Esophagus muscularis mucosa (tissue), 4 donors: Measurements from ENCODE around the gene RBM20. TPM values are rescaled to one million over a fixed set of nuclear protein-coding genes. Genes with fewer than 3 reads are reported as not detected.

ENCODE experiments used
- DNase-seq: peaks from one replicate; pipeline ENCODE4 v3.0.0-alpha.2; 2017; ENCODE audit errors: extremely low spot score
- H3K27ac ChIP-seq, 4 donors: fragments of 200-600 bp; sonication (generic); replicated peaks in 1 of 4; 1 replicate in 3 of 4; 2 replicates in 1 of 4; pipeline ENCODE4 v1.5.1; 2016 to 2019; ENCODE audit warnings: mild to moderate bottlenecking in 1 of 4
- H3K27me3 ChIP-seq, 4 donors: fragments of 200-600 bp; sonication (generic); one replicate each; pipeline versions ENCODE4 v1.5.1 to v1.6.0; 2016 to 2019
- H3K36me3 ChIP-seq, 4 donors: fragments of 200-600 bp; sonication (generic); one replicate each; pipeline ENCODE4 v1.5.1; 2016 to 2019
- H3K4me1 ChIP-seq, 4 donors: fragments of 200-600 bp; sonication (generic); one replicate each; pipeline ENCODE4 v1.5.1; 2016 to 2019
- H3K4me3 ChIP-seq, 4 donors: fragments of 200-600 bp; sonication (generic); 1 replicate in 2 of 4; 2 replicates in 2 of 4; pipeline ENCODE4 v1.5.1; 2016 to 2019; ENCODE audit warnings: mild to moderate bottlenecking in 4 of 4, moderate library complexity in 1 of 4
- H3K9me3 ChIP-seq, 4 donors: fragments of 200-600 bp; sonication (generic); 1 replicate in 3 of 4; 2 replicates in 1 of 4; pipeline ENCODE4 v1.5.1; 2016 to 2019
- EP300 ChIP-seq: sonication (generic); formaldehyde crosslinking; IDR thresholded peaks from one replicate; pipeline ENCODE4 v1.6.1; 2017; ENCODE audit warnings: antibody characterized with exemption
- POLR2A ChIP-seq: fragments of 450-650 bp; IDR thresholded peaks from one replicate; pipeline ENCODE4 v1.6.1; 2017; ENCODE audit warnings: antibody characterized with exemption, moderate library complexity, mild to moderate bottlenecking, low read depth
- POLR2AphosphoS5 ChIP-seq, 2 donors: sonication (generic); formaldehyde crosslinking; IDR thresholded peaks; one replicate each; pipeline ENCODE4 v1.6.1; 2017; ENCODE audit warnings: antibody characterized with exemption in 2 of 2
- WGBS: methylation state at CpG from one replicate; pipeline ENCODE4 v1.1.5; 2018; 5-methylcytosine and 5-hydroxymethylcytosine counted together
- intact Hi-C: fragments of 100-400 bp; cut with DNase I; formaldehyde crosslinking; loops from one replicate; pipeline ENCODE4 v1.15.1; 2023
- total RNA-seq, 4 donors: library from RNA; depleted of rRNA; stranded (reverse); fragments of >200 nt; gene quantifications; one replicate each; pipeline versions ENCODE4 v1.1.0 to v1.2.1, GENCODE V29; 2016
- TF ChIP-seq, protein P1 (sequence below), 3 experiments: fragments of 200-600 bp in 2 of 3; fragments of 450-650 bp in 1 of 3; sonication (generic) in 2 of 3; IDR thresholded peaks; one replicate each; pipeline ENCODE4 v1.5.1; 2017 to 2019; ENCODE audit warnings: antibody characterized with exemption in 3 of 3, mild to moderate bottlenecking in 2 of 3, moderate library complexity in 1 of 3

RBM20 gene
- total RNA-seq, 4 donors from 2014 or later: 5.3 to 7.7 (median 5.8) TPM

DNA sequence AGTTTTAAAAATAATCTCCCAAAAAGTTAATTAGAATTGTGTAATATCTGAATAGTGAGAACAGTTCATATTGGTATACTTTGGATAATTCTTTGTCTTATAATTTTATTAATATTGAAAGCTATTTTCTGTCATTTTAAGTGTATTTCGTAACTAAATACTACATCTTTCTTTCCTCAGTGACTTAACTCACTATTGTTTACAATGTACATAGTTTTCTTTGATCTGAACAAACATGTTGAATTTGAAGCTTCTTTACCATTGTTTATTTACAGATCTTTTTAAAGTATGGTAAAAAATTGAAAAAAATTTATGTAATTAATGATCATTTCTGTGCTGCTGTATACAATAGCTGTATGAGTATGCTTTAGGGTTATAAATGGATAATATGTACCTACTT is 232.7 kb downstream of the RBM20 start:
- H3K27me3 ChIP-seq: no peaks in the 10 kb centered on the region
- H3K36me3 ChIP-seq: peaks cover 0 to 29% (median 13%) of the 10 kb centered on the region in 4 donors
- no peak overlapping the region for H3K27ac ChIP-seq
- WGBS: 87% methylated on average over 1 of the region's 1 CpG
- peaks cover 11 to 71% (median 69%) of the 10 kb centered on the region in 4 donors for H3K4me1 ChIP-seq
- TF ChIP-seq POLR2AphosphoS5 (IDR thresholded peaks at IDR 0.05): no peak
- no peak for TF ChIP-seq EP300
- no peak for TF ChIP-seq POLR2A
- TF ChIP-seq, protein P1, sequence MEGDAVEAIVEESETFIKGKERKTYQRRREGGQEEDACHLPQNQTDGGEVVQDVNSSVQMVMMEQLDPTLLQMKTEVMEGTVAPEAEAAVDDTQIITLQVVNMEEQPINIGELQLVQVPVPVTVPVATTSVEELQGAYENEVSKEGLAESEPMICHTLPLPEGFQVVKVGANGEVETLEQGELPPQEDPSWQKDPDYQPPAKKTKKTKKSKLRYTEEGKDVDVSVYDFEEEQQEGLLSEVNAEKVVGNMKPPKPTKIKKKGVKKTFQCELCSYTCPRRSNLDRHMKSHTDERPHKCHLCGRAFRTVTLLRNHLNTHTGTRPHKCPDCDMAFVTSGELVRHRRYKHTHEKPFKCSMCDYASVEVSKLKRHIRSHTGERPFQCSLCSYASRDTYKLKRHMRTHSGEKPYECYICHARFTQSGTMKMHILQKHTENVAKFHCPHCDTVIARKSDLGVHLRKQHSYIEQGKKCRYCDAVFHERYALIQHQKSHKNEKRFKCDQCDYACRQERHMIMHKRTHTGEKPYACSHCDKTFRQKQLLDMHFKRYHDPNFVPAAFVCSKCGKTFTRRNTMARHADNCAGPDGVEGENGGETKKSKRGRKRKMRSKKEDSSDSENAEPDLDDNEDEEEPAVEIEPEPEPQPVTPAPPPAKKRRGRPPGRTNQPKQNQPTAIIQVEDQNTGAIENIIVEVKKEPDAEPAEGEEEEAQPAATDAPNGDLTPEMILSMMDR (IDR thresholded peaks at IDR 0.05): no peak
- H3K4me3 ChIP-seq: no peak overlapping the region
- intact Hi-C loops: no loop called here
- no peak for DNase-seq
- no peaks in the 10 kb centered on the region for H3K9me3 ChIP-seq

DNA sequence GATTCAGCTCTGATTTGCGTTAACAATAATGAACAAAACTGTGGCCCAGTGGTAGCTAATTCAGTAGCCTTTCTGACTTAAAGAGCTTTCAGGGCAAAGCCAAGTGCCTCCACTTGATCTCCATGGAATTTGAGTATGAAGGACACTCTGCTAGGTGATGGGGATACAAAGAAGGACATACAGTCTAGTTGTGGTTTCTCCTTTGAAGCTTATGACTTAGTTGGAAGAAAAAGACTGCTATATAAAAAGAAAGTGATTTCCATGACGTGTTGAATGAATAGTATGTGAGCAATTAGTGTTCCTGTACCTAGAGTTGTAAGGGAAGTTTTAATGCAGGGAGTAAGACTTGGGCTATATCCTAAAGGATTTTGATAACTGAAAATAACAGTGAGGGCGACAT is 235.9 kb downstream of the RBM20 start:
- Histone ChIP-seq H3K27me3 (no peaks in the 10 kb centered on the region), H3K9me3 (no peaks in the 10 kb centered on the region), H3K4me3 (no peak overlapping the region), H3K4me1 (peaks cover 2 to 82% (median 66%) of the 10 kb centered on the region in 4 donors), H3K36me3 (peaks cover 0 to 51% (median 25%) of the 10 kb centered on the region in 4 donors), H3K27ac (peak overlapping the region; percentile 15 to 32 (median 20))
- DNase-seq: no peak
- TF ChIP-seq EP300: no peak
- TF ChIP-seq, protein P1 (IDR thresholded peaks at IDR 0.05): no peak
- no peak for TF ChIP-seq POLR2AphosphoS5 (IDR thresholded peaks at IDR 0.05)
- TF ChIP-seq POLR2A: no peak
- intact Hi-C loops: no loop called here
- WGBS: 79% methylated on average over 3 of the region's 3 CpGs

- peaks cover 2 to 77% (median 61%) of the 10 kb centered on the region in 4 donors for H3K4me1 ChIP-seq
- no peaks in the 10 kb centered on the region for H3K9me3 ChIP-seq
- no peak for DNase-seq
- intact Hi-C loops: no loop called here
- H3K27me3 ChIP-seq: no peaks in the 10 kb centered on the region
- H3K36me3 ChIP-seq: peaks cover 0 to 61% (median 29%) of the 10 kb centered on the region in 4 donors
- TF ChIP-seq, protein P1 (IDR thresholded peaks at IDR 0.05): no peak
- no peak for TF ChIP-seq POLR2A
- TF ChIP-seq EP300: no peak
- no peak for TF ChIP-seq POLR2AphosphoS5 (IDR thresholded peaks at IDR 0.05)
- no peak overlapping the region for H3K4me3 ChIP-seq
- WGBS: 95% methylated on average over 9 of the region's 9 CpGs
- peak overlapping the region in 3 of 4 donors; percentile 16 to 49 (median 24) for H3K27ac ChIP-seq
These were observed 237.1 kb downstream of the RBM20 start for GRCh38 chr10:110881247-110881646.

GRCh38 chr10:110881905-110882304 is 237.8 kb downstream of the RBM20 start:
- Histone ChIP-seq H3K27ac (peak overlapping the region in 3 of 4 donors; percentile 16 to 49 (median 24)), H3K27me3 (no peaks in the 10 kb centered on the region), H3K4me3 (no peak overlapping the region), H3K36me3 (peaks cover 0 to 64% (median 28%) of the 10 kb centered on the region in 4 donors), H3K9me3 (no peaks in the 10 kb centered on the region), H3K4me1 (peaks cover 2 to 77% (median 63%) of the 10 kb centered on the region in 4 donors)
- TF ChIP-seq EP300 (no peak), POLR2AphosphoS5 (IDR thresholded peaks at IDR 0.05) (no peak), POLR2A (no peak)
- TF ChIP-seq, protein P1 (IDR thresholded peaks at IDR 0.05): no peak
- DNase-seq: no peak
- 72% methylated on average over 4 of the region's 4 CpGs for WGBS
- intact Hi-C loops: no loop called here

DNA sequence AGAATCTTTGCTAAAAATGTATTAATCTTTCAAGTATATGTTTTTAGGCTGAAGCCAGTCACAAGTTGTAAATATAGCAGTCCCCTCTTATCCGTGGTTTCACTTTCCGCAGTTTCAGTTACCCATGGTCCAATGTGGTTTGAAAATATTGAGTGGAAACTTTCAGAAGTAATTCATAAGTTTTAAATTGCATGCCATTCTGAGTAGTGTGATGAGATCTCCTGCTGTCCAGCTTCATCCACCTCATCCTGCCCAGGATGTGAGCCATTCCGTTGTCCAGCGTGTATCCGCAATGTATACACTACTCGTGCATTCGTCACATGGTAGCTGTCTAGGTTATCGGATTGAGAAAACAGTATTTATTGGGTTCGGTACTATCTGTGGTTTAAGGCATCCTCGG is 239.8 kb downstream of the RBM20 start:
- whole genome bisulfite sequencing: 80% methylated on average over 10 of the region's 10 CpGs
- no peak for DNase-seq
- Histone ChIP-seq H3K36me3 (peaks cover 0 to 64% (median 33%) of the 10 kb centered on the region in 4 donors), H3K4me1 (peaks cover 0 to 68% (median 54%) of the 10 kb centered on the region in 4 donors), H3K27ac (peak overlapping the region; percentile 4 to 70 (median 52)), H3K27me3 (no peaks in the 10 kb centered on the region), H3K9me3 (no peaks in the 10 kb centered on the region), H3K4me3 (peak overlapping the region; percentile 3 to 33 (median 28))
- intact Hi-C loops: no loop called here
- no peak for TF ChIP-seq EP300
- no peak for TF ChIP-seq POLR2AphosphoS5 (IDR thresholded peaks at IDR 0.05)
